Brain pericyte (primary cell): ENCODE data around the gene ARHGEF1.
"Not testable (repeated sequence)": the region's sequence is repeated elsewhere in the genome, so short reads cannot be mapped to it uniquely, and the experiment has no call there.

ENCODE experiments used
- DNase-seq: peaks from one replicate; pipeline ENCODE4 v3.0.0-alpha.2; 2012; ENCODE audit warnings: low read depth, low spot score

The ARHGEF1 gene

DNA sequence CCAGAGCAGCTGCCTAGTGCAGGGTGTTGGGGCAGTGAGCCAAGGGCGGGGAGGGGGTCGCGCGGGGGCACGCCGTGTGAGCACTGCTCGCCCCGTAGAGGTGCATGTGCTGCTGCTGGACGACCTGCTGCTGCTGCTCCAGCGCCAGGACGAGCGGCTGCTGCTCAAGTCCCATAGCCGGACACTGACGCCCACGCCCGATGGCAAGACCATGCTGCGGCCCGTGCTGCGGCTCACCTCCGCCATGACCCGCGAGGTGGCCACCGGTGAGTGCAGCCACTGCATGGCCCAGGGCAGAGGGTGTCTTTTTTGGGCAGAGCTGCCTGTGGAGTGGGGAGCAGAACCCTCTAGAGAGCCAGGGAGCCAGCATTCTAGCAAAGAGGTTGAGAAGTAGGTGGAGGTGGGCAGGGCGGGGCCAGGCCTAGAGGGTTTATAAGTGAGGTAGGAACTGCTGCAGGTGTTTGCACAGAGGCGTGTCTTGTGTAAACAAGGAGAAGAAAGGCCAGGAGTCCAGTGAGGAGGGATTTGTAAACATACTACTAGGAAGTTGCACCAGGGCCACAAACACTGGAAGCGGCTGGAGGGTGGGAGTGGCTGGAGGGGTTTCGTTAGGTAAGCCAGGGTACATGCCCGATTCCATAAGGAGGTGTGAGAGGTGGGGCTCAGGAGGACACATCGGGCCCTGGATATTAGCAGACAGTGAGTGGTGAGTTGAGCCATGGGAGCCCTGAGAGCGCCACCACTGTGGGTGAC lies 21.3 kb downstream of the ARHGEF1 start:
- DNase-seq: no peak

DNA sequence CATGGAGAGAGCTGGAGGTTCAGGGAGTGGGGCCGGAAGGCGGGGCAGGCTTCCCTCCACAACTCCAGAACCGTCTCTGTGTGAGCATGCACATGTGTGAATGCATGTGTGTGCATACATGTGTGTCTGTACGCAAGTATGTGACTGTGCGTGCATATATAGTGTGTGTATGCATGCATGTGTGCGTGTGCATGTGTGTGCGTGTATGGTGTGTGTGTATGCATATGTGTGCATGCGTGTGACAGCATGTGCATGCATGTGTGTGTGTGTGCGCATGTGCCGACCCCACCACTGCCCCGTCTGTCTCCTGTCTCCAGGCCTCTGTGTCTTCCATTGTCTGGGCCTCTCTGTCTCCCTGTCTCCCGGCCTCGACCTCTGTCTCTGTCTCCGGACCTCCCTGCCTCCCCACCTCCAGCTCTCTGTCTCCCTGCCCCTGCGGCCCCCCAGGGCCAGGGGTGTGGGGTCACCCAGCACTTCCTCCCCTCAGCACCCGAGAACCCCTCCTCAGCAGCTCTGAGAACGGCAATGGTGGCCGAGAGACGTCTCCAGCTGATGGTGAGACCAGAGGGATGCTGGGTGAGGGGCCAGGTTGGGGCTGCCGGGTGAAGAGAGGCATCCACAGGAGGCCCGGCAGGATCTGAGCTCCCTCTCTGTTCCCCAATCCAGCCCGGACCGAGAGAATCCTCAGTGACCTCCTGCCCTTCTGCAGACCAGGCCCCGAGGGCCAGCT lies 22.5 kb downstream of the ARHGEF1 start:
- no peak for DNase-seq

DNA sequence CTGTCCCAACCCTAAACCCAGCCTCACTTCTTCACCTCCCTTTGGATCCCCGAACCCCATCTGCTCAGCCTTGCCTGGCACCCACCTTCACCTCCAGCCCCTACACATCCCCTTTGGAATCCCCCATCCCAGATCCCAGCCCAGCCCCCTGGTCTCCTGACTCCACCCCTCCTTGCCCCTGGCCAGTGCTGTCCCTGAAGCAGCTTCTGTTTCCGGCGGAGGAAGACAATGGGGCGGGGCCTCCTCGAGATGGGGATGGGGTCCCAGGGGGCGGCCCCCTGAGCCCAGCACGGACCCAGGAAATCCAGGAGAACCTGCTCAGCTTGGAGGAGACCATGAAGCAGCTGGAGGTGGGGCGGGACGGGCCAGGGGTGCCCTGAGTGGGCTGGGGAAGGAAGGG lies 23.3 kb downstream of the ARHGEF1 start:
- DNase-seq: no peak

DNA sequence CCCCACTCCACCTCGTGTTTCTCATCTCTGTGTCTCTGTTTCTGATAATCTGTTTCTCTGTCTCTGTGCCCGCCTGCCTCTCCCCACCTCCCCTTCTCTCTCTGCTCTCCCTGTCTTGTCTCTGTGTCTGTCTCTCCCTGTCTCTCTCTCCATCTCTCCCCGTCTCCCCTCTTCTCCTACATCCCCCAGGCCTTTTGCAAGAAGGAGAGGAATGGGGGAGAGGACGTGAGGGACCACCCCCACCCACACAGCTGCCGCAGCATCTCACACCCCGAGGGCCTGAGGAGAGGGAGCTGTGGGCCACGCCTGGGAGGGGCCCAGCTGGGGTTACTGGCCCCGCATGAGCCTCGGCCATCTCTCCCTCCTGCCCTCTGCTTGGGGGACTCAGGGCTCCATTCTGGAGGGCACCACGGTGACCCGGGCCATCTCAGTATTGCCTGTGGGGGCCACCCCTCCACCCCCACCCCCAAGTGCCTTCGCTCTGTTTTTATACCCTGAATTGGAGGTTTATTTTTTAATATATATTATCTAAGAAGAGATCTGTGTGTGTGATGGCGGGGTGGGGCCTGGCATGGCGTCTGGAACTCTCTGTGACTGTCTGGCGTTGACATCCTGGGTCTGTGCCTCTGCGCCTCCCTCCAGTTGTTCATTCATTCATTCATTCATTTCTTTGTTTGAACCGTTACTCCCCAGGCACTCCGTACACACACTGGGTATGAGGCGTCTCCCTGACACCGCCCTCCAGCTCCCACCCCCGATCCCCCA lies 24.1 kb downstream of the ARHGEF1 start:
- no peak for DNase-seq

DNA sequence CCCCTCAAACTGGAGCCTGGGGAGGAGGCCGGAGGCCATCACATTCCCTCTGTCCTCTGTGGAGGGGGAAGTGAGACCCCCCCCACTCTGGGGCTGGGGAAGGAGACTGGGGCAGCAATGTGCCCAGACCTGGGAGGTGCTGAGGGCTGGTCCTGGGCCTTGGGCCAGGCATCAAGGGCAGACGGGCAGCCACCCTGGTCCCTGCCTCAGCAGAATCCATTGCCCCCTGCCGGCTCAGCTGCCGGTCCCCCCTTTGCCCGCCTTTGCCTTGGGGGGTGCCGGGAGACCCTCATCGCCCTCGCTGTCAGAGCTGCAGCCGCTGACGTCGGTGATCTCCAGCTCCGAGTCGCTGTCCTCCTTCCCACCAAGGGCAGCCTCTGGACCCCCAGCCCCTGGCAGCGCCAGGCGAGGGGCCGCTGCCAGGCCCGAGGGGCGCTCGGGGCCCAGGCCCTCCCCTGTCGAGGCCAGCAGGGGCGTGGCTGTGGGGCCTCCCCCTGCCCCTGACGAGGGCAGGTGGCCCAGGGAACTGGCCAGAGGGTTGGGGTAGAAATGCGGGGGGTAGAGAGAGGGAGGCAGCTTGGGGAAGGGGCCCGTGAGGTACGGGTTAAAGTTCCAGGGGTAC lies 25.1 kb downstream of the ARHGEF1 start:
- no peak for DNase-seq

DNA sequence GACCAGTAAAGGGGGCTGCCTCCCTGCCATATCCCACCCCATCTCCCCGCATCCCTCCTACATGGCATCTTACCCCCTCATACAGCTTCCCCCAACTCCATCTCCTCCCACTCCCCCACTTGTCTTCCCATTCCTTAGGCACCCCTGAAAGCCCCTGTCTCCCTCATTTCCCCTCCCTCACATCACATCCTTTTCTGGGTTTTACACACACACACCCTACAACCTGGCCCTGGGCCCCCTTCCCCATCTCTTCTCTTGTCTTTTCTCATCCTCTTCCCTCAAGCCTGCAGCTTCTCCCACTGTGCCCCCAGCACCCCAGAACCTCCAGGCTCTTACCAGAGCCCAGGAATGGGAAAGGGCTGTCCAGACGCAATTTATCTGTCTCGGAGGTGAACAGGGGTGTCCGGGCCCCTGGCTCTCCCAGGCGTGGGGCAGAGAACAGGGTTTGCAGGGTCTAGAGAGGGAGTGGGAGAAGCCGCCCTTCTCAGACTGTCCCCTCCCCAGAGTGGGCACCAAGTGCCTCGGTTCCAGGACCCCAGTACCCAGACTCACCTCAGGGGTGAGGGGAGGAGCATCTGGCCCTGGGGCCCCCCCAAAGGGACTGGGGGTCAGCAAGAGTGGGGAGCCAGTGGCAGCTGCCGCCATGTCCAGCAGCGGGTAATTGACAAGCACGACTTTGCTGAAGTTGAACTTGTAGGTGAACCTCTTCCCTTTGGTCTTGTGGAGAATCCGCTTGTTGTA lies 25.9 kb downstream of the ARHGEF1 start:
- no peak for DNase-seq

DNA sequence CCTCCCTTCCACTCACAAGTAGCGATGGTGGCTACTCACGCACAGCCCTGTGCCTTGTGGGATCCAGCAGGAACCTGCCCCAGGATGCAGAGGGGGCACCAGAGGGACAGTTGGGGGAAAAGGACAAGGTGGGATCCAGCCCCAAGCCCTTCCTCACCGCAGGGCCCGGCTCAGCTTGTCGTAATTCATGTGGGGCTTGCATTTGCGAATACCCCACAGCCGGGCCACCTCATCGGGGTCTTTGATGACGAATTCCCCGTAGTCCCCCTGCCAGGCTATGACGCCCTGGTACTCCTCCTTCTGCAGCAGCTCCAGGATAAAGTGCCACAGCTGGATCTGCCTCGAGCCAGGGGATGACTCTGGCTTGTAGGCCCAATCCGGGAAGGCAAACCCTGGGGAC lies 26.7 kb downstream of the ARHGEF1 start:
- DNase-seq: no peak

DNA sequence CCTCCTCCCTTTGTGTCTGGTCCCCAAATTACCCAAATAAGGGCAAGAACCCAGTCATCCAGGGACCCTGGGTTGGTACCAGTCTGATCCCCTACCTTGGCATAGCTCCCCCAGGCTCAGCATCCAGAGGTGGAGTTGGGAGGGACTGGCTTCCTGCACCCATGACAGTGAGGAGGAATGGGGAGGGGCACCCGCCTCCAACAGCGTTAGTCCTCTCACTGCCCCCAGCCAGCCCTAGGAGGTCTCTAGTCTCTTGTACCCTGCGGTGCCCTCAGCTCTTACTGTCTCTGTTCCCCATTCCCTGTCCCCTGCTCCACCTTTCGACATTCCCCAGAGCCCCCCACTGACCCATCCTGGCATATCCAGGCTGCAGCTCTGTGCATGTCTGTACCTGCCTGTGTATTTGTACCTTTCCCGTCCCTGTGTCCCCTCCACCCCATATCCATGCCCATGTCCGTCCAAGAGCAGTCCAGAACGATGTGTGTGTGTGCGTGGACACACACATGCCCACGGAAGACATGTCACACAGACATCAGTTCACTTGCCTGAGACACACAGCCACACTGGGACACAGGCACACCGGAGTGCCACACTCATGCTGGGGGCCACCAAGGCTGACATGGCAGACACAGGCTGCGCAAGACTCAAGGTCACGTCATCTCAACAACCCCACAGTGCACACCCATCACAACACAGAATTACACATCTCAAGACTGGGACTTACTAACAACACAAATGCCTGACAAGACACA lies 27.4 kb downstream of the ARHGEF1 start:
- no peak for DNase-seq

DNA sequence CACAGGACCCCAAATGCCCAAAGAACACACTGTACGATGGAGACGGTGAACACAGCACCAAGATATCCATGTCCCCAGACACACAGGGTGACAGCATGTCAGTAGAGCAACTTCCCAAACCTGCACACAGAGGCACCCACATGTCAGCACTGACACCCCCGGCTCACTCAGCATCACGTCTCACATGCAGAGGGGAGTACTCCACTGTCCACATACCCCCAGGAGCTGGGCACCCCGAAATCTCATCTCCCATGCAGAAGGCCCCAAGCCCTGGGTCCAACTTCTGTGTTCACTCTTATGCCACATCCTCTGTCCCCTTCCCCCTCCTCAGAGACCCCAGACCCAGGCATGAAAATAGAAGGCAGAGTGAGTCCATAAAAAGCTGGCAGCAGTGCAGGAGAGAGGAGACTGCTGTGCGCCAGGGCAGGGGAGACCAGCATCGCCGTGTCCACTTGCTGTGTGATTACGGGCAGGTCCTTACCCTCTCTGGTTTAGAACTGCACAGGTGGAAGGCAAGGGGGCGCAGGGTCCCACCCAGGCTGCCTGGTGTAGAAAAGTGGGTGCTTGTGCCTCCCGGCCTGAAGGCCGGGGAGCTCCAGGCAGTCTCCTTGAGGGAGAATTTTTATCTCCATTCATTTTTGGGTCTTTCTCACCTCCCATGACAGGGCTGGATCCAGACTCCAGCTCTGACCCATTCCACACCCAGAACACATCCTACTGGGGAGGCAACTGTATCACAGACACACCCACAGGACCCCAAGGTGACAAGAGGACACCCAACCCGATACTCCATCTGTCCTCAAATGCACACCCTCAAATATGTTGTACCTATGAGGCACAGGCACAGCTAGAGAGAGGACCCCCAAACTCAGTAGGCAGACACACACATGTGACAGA lies 28.3 kb downstream of the ARHGEF1 start:
- no peak for DNase-seq

DNA sequence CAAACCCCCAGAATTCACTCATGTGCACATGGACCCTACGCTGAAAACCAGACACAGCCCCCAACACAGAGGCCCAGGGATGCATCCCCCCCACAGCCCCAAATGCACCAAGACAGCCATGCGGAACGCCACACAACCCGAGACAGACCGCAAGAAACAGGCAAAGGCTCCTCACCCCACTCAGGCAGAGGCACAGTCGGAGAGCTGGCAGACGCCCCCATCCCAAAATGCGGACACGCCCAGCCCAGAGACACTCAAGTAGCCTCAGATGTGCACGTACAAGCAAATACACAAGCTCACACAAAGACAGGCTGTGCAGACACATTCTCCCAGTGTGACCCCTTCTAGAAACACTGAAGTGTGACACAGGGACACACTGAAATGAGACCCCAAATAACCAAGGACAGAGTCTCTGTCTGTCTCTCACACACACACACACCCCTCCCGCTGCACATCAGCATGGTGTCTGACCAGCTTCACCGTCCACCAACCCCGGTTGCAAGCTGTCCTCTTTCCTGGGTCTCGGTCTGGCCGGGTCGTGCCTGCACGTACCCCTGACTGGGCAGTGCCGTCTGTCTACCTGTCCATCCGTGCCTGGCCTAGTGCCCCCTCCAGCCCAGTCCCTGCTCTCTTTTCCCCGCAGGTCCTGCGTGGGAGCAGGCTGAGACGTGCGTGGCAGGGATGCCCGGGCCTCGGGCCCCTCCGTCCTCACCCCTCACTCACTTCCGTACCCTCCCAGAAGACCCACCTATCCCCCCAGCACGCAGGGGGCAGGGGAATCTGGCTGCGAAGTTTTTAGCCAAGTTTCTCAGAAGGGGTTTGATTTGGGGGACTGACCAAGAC lies 29.1 kb downstream of the ARHGEF1 start:
- no peak for DNase-seq

DNA sequence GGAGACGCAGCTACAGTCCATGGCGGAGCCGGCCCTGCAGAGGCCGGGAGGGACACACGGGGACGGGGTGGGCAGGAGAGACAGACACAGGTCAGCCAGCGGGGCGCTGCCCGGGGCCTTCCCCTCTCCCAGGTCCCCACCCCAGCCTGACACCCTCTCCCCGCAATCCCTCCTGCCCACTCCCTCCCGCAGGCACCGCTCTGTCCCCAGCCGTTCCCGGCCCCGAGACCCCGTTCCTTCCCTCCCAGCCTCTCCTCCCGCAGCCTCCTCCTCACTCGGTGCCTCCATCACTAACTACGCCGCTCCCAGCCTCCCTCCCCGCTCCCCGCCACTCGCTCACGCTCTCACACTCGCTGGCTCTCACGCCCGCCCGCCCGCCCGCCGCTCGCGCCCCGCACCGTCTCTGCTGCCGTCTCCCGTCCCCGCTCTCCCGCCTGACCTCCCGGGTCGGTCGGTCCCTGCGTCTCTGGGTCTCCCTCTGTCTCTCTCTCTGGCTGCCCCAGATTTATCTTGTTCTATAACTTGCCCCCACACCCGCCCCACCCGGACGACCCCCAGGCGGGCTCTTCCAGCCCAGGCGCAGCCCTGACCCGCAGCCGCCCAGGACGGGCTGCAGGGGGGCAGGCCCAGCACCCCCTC lies 30.0 kb downstream of the ARHGEF1 start:
- DNase-seq: no peak

DNA sequence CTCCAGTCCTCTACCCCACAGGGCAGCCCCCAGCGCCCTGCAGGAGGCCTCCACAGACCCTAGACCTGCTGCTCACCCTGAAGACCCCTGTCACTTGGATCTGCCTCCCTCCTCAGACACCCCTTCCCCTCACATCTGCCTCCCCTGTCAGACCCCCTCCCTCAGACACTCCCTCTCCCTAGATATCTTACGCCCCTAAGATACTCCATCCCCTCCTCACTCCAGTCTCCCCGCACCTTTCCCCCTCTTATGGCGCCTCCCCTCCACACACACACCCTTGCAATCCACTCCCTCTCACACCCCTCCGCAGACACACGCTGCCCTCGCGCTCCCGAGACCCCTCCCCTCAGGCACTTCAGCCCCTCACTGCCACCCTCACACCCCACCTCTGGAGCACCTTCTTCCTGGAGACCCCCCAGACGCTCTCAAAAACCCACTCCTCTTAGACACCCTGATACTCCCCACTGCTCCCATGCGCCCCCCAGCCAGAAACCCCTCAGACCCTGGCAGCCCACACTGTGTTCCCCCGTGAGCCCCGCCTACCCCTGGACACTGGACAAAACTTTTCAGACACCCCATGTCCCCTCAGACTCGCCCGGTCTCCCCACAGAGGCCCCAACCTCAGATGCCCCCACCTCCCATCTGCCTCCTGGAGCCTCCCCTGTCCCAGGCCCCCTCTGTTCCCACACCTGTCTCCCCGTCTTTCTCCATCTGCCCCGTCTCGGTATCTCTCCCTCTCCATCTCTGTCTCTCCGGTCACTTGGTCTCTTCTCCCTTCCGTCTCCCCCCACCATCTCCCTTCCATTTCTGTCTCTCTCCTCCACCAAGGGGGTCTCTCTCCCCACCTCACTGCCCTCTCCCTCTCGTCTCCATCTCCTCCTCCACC lies 30.8 kb downstream of the ARHGEF1 start:
- DNase-seq: no peak

DNA sequence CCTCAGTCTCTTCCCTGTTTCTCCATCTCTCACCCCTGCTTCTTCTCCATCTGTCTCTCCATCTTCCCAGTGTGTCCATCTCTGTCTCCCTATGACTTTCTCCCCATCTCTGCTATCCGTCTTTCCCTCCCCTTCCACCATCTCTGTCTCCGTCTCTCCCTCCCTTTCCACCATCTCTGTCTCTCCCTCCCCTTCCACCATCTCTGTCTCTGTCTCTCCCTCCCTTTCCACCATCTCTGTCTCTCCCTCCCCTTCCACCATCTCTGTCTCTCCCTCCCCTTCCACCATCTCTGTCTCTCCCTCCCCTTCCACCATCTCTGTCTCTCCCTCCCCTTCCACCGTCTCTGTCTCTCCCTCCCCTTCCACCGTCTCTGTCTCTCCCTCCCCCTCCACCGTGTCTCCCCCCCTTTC lies 31.4 kb downstream of the ARHGEF1 start:
- not testable (repeated sequence) for DNase-seq

DNA sequence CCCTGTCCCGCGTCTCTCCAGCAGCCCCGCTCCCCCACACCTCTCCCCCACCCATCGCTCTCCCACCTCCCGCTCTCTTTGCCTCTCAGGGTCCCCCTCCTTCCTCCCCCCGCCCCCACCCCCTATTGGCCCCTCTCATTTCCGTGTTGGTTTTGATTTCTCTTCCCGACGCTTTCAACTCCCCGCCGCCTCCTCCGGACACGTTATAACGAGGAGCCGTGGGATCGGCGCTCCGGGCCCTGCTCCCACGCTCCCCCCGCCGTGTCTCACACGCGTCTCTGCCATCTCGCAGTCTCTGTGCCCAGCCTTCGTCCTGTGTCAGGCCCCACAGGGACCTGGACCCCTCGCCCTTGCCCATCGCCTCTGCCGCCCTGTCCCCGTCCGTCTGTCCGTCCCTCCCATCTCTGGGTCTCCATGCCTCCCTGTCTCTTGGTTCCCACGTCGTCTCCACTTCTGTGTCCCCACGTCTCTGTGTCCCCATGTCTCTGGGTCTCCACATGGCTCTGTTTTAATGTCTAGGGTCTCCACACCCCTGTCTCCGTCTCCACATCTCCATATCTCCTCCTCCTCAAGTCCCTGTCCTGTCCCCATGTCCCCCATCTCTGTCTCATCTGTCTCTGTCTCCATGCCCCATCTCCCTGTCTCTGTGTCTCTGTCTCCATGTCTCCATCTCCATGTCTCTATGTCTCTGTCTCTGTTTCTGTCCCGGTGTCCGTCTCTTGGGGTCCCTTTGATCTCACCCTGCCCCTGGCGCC lies 32.2 kb downstream of the ARHGEF1 start:
- no peak for DNase-seq

DNA sequence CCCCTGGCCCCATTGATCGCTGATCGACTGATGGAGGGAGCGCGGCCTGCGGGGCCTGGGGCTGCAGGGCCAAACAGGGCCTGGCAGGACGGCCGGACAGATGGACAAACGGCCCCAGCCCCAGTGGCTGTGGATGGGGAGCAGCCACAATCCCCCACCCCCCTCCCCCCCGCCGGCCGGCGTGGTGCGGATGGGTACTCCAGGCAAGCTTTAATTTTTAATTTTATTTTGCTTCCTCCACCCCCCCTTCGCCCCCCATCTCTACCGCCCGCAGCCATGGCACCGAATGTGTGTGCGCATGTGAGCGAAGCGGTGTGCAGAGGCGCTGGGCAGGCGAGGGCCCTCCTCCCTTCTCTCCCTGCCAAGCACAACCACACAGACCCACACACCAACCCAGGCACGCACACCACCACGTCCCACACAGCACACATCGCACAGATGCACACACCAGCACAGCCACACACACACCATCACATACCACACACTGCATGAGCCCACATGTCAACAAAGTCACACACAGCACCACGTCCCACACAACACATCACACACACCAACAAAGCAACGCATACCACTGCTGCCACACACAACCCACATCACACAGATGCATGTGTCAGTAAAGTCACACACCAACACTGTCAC lies 32.9 kb downstream of the ARHGEF1 start:
- no peak for DNase-seq

DNA sequence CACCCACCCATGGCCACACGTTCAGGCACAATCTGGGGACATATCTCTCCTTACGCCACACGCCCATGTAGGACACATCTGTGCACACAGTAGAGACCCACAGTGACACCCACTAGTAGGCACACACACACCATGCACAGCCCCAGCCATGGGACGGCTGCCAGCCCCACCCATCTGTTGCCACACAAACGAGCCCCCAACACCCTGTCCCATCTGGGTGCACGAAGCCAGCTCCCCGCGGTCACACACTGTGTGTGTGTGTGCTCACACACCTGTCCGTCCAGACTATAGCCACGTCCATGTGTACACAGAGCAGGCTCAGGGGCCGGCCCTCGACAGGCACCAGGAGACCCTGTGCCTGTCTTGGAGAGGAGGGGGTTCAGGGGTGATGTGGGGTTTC lies 34.7 kb downstream of the ARHGEF1 start:
- no peak for DNase-seq
